Ishikawa (cell line): Measurements from ENCODE around the gene WNT7A.

Source experiments
- CEBPB ChIP-seq: IDR thresholded peaks from 2 replicates; pipeline ENCODE4 v1.6.1; 2012
- CREB1 ChIP-seq: IDR thresholded peaks from 2 replicates; pipeline ENCODE4 v1.6.1; 2012; ENCODE audit warnings: low read depth
- EGR1 ChIP-seq: IDR thresholded peaks from 2 replicates; pipeline ENCODE4 v1.6.1; 2012
- EP300 ChIP-seq: IDR thresholded peaks from 2 replicates; pipeline ENCODE4 v1.6.1; 2012; ENCODE audit warnings: borderline replicate concordance
- FOXM1 ChIP-seq: IDR thresholded peaks from 2 replicates; pipeline ENCODE4 v1.6.1; 2012; ENCODE audit warnings: low read depth, borderline replicate concordance
- NFIC ChIP-seq: IDR thresholded peaks from 2 replicates; pipeline ENCODE4 v1.6.1; 2012
- RAD21 ChIP-seq: IDR thresholded peaks from 2 replicates; pipeline ENCODE4 v1.6.1; 2012; ENCODE audit warnings: low read depth
- REST ChIP-seq: IDR thresholded peaks from 2 replicates; pipeline ENCODE4 v1.6.1; 2012; ENCODE audit warnings: low read depth, mild to moderate bottlenecking
- TAF1 ChIP-seq: IDR thresholded peaks from 2 replicates; pipeline ENCODE4 v1.6.1; 2012; ENCODE audit warnings: low read depth, mild to moderate bottlenecking
- TCF12 ChIP-seq: IDR thresholded peaks from 2 replicates; pipeline ENCODE4 v1.6.1; 2012; ENCODE audit warnings: low read depth
- TEAD4 ChIP-seq: IDR thresholded peaks from 2 replicates; pipeline ENCODE4 v1.6.1; 2012
- USF1 ChIP-seq: IDR thresholded peaks from 2 replicates; pipeline ENCODE4 v1.6.1; 2012
- YY1 ChIP-seq: IDR thresholded peaks from 2 replicates; pipeline ENCODE4 v1.6.1; 2012; ENCODE audit warnings: low read depth
- ZBTB7A ChIP-seq: IDR thresholded peaks from 2 replicates; pipeline ENCODE4 v1.6.1; 2012; ENCODE audit warnings: low read depth
- TF ChIP-seq, protein P1 (sequence below): IDR thresholded peaks from 2 replicates; pipeline ENCODE4 v1.6.1; 2012

WNT7A gene

GRCh38 chr3:13846238-13846637 lies 33.6 kb downstream of the WNT7A start:
- no peak for TF ChIP-seq USF1
- TF ChIP-seq ZBTB7A, result no peak
- no peak for TF ChIP-seq NFIC
- no peak for TF ChIP-seq REST
- no peak for TF ChIP-seq EGR1
- TF ChIP-seq EP300, result no peak
- TF ChIP-seq, protein P1, sequence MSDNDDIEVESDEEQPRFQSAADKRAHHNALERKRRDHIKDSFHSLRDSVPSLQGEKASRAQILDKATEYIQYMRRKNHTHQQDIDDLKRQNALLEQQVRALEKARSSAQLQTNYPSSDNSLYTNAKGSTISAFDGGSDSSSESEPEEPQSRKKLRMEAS, result no peak
- no peak for TF ChIP-seq YY1
- TF ChIP-seq TCF12, result no peak
- TF ChIP-seq CEBPB, result no peak
- no peak for TF ChIP-seq FOXM1
- TF ChIP-seq RAD21, result no peak
- TF ChIP-seq CREB1, result no peak
- TF ChIP-seq TEAD4, result no peak
- TF ChIP-seq TAF1, result no peak

- TF ChIP-seq CEBPB (no peak), EP300 (no peak), TCF12 (no peak)
- TF ChIP-seq, protein P1, result no peak
These were observed 34.1 kb downstream of the WNT7A start for GRCh38 chr3:13845806-13846205.

- TF ChIP-seq CREB1, result no peak
- TF ChIP-seq TCF12, result no peak
- no peak for TF ChIP-seq TEAD4
- no peak for TF ChIP-seq USF1
- TF ChIP-seq EP300, result no peak
- TF ChIP-seq REST, result no peak
- no peak for TF ChIP-seq ZBTB7A
- no peak for TF ChIP-seq TAF1
- no peak for TF ChIP-seq YY1
- TF ChIP-seq, protein P1, result no peak
- no peak for TF ChIP-seq EGR1
- no peak for TF ChIP-seq FOXM1
- TF ChIP-seq RAD21, result no peak
- no peak for TF ChIP-seq NFIC
- no peak for TF ChIP-seq CEBPB
These were observed 35.0 kb downstream of the WNT7A start for GRCh38 chr3:13844911-13845310.

- TF ChIP-seq FOXM1 (no peak), USF1 (no peak), TEAD4 (no peak), CEBPB (no peak), REST (no peak), CREB1 (no peak), ZBTB7A (no peak), EP300 (no peak), NFIC (no peak), TCF12 (no peak), EGR1 (no peak), RAD21 (no peak), YY1 (no peak)
- TF ChIP-seq, protein P1, result no peak
These were observed 35.6 kb downstream of the WNT7A start for GRCh38 chr3:13844286-13844685.
